Pulmonary artery endothelial cell (primary cell): ENCODE results near the gene WDR91. TPM values are rescaled to one million over a fixed set of nuclear protein-coding genes. Genes with fewer than 3 reads are reported as not detected.

Experiments used
- total RNA-seq: library from RNA; depleted of rRNA; stranded (reverse); fragments of >200 nt; gene quantifications from 2 replicates; pipeline ENCODE4 v1.2.3, GENCODE V29; 2014

WDR91 gene
- total RNA-seq, 1 donor from 2014 or later, result 3.2 TPM

Other genes with a start within 250 kb of the WDR91 start
- gene AGBL3, start 225.0 kb downstream of the WDR91 start, total RNA-seq, result 1.4 and 1.5 TPM in 2 replicates
- gene TMEM140, start 63.5 kb downstream of the WDR91 start, total RNA-seq, result 13.4 and 44.6 TPM in 2 replicates
- gene CYREN, start 40.8 kb downstream of the WDR91 start, total RNA-seq, result 21.4 and 21.6 TPM in 2 replicates
- not detected in 2 replicates for gene STRA8, start 22.3 kb upstream of the WDR91 start, total RNA-seq